ENCODE data around the gene FHOD3.

FHOD3 gene

DNA sequence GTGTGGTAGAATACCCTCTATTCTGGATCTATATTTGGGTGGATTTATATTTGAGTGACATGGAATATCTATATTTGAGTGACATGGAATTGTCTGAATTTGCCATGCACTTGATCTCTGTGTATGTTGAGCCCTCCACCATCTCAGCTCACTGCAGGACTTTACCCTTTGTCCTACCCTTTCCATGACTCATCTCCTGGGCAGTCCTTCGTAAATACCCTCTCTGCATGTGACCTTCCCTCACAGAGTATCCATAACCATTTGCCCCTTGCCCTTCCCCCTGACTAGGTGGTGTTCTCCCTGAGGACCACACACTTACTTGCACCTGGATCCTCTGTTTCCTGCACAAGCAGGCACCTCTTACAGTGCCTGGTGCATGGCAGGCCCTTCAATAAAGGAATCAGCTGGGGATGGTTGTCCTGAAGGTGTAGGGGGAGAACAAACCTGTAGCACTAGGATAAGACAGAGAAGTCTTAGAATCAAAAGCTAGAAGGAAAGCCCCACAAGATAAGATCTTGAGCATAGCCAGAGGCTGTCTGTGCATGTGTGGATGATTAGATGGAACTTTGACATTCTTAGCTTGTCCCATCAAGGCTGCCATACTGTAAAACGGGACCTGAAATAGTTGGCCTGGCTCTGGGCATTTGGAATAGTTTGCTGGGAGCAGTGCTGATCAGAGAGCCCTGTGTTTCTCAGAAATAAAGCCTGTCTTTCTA, 230.4 kb downstream of the FHOD3 start:
- H3K27ac Mint-ChIP-seq: no peak overlapping the region

DNA sequence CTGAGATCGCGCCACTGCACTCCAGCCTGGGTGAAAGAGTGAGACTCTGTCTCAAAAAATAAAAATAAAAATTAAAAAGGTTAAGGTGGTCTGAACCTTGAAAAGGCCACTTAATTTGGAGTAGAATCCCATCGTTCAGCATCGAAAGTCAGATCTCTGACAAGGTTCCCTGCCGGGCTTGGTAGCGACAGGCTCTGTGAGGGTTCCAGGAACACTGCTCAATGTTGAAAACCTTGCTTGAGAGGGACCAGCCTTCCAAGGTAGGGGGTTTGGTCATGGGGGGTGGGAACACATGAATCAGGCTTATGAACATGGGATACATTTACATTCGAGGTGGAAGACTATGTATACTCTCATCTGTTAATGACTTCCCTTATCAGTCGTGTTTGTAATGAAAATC, 232.2 kb downstream of the FHOD3 start:
- no peak overlapping the region for H3K27ac Mint-ChIP-seq
- H3K4me1 Mint-ChIP-seq (ENCODE audit: low read depth): no peaks in the 10 kb centered on the region
- no peaks in the 10 kb centered on the region for H3K9me3 Mint-ChIP-seq (ENCODE audit: low read depth)
- H3K36me3 Mint-ChIP-seq: no peaks in the 10 kb centered on the region
- H3K27me3 Mint-ChIP-seq: peaks cover 4% of the 10 kb centered on the region
- H3K4me3 Mint-ChIP-seq: no peak overlapping the region

More for the DNA sequence above, 230.4 kb downstream of the FHOD3 start:
- H3K27me3 Mint-ChIP-seq: peaks cover 4% of the 10 kb centered on the region
- H3K4me1 Mint-ChIP-seq (ENCODE audit: low read depth): no peaks in the 10 kb centered on the region
- H3K36me3 Mint-ChIP-seq: no peaks in the 10 kb centered on the region
- no peak overlapping the region for H3K4me3 Mint-ChIP-seq
- no peaks in the 10 kb centered on the region for H3K9me3 Mint-ChIP-seq (ENCODE audit: low read depth)

DNA sequence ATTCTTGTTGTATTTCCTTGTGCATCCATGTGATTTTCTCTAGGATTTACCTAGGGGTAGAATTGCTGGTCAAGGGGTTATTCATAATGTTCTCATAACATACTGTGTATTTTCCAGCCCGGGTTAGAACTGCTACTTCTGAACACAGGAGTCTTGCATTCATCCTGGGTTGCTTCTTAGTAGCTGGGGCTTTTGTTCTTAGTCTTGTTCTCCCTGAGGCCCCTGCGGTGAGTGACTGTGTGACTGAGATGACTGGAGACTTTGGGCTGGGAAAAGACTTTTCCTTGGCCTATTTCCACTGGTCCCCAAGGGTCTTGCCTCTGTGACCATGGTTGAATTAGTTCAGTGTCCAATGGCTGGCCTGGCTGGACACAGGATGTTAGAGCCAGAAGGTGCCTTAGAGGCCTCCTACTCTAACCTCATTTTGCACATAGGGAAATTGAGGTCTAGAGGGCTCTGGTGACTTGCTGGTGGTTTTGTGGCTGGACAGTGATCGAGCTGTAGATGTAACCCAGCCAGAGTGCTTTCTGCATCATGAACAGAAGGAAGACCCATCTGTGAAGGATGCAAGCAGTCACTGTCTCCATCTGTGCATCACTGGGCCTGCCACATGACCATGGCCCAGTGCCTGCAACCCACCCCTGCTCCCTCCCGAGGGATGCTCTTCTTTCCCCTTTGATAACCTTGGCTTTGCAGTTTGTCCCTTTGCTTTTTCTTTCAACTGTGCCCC, 233.3 kb downstream of the FHOD3 start:
- Mint-ChIP-seq H3K4me3 (no peak overlapping the region), H3K27ac (no peak overlapping the region), H3K27me3 (peaks cover 4% of the 10 kb centered on the region), H3K9me3 (ENCODE audit: low read depth) (no peaks in the 10 kb centered on the region), H3K4me1 (ENCODE audit: low read depth) (no peaks in the 10 kb centered on the region), H3K36me3 (no peaks in the 10 kb centered on the region)

DNA sequence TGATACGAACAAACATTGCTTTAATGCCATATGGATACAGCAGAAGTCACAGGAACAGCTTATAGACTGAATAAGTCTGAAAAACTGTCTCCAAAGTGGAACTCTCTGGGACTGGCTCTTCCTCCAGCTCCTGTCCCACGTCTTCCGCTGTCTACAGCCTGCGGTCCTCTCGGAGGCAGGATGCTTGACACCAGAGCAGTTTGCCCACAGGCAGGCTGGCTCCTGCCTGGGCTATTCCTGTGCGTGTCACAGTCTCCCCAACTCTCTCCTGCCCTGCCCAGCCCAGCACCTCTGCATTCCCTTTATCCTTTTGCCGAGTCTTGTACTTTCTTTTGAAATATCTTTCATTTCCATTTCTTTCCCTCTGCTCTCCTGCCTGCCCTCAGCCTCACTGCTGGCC, 234.1 kb downstream of the FHOD3 start:
- no peak overlapping the region for H3K4me3 Mint-ChIP-seq
- no peaks in the 10 kb centered on the region for H3K9me3 Mint-ChIP-seq (ENCODE audit: low read depth)

DNA sequence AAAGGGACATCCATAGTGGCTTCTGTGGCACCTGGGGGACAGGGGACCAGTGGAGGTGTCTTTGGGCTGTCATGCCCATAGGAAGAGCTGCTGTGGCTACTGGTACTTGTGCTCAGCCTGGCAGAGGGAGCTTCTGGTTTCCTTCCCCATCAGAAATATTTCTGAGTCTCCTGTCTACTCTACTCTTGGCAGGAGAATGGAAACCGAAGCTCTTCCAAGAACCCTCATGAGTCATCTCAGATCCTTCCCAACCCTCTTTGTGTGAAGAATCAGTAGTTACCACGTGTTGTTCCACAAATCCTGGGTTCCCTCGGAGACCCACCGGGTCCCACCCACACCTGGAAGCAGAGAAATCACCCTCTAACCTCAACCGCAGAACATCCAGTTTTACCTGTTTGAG, 234.9 kb downstream of the FHOD3 start:
- Mint-ChIP-seq H3K9me3 (ENCODE audit: low read depth) (no peaks in the 10 kb centered on the region), H3K36me3 (no peaks in the 10 kb centered on the region), H3K27ac (no peak overlapping the region), H3K4me3 (no peak overlapping the region), H3K27me3 (peaks cover 4% of the 10 kb centered on the region), H3K4me1 (ENCODE audit: low read depth) (no peaks in the 10 kb centered on the region)

More for the DNA sequence above, 234.1 kb downstream of the FHOD3 start:
- H3K27me3 Mint-ChIP-seq: peaks cover 4% of the 10 kb centered on the region
- H3K27ac Mint-ChIP-seq: no peak overlapping the region
- no peaks in the 10 kb centered on the region for H3K4me1 Mint-ChIP-seq (ENCODE audit: low read depth)
- no peaks in the 10 kb centered on the region for H3K36me3 Mint-ChIP-seq

DNA sequence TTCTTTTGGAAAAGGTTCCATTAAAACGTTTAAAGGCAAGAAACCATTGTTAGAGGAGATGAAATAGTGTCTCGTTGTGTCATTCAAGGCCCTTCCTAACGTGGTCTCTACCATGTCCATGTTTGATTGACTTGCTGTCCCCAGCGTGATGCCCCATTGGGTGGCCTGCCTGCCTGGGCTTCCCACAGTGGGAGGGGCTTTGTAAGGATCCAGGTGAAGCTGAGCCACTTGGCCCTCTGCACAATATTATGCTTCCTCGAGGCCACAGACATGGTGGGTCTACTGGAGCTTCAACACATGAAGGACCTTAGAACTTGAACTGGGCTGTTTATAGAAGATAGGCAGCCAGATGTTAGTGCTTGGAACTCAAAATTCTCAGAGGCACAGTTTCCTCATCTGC, 235.3 kb downstream of the FHOD3 start:
- H3K9me3 Mint-ChIP-seq (ENCODE audit: low read depth): no peaks in the 10 kb centered on the region
- H3K36me3 Mint-ChIP-seq: no peaks in the 10 kb centered on the region
- no peak overlapping the region for H3K4me3 Mint-ChIP-seq
- H3K27me3 Mint-ChIP-seq: peaks cover 4% of the 10 kb centered on the region
- no peak overlapping the region for H3K27ac Mint-ChIP-seq
- no peaks in the 10 kb centered on the region for H3K4me1 Mint-ChIP-seq (ENCODE audit: low read depth)

DNA sequence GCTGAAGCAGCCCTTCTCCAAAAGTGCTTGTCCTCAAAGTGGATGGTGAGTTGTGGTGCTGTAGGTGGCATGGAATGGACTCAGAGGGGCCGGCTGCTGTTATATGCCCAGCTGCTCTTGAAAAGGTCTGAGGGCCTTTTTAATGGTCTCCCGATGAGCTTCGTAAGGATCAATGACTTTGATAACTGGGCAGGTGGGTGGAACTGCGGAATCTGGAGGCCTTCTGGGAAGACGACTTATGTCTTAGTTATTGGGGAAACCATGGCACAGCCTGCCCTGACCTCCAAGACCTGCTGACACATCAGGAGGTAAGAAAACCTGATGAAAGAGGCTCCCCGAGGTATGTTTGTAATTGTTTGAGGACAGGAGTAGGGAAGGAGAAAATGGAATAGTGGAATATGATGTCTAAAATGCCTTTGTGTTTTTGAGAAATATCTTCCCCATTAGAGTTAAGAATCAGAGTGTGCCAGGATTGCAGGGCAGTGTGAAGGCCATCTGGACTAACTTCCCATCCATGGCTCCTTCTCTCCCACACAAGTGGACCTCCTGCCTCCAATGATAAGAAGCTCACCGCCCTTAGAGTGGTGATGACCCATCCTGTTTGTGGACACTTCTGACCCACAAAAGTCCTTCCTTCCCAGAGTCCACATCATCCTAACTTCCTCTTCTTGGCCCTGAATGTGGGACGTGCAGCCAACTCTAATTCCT, 236.1 kb downstream of the FHOD3 start:
- H3K4me3 Mint-ChIP-seq: no peak overlapping the region
- no peaks in the 10 kb centered on the region for H3K9me3 Mint-ChIP-seq (ENCODE audit: low read depth)
- H3K4me1 Mint-ChIP-seq (ENCODE audit: low read depth): no peaks in the 10 kb centered on the region
- no peaks in the 10 kb centered on the region for H3K36me3 Mint-ChIP-seq
- no peak overlapping the region for H3K27ac Mint-ChIP-seq
- peaks cover 4% of the 10 kb centered on the region for H3K27me3 Mint-ChIP-seq

DNA sequence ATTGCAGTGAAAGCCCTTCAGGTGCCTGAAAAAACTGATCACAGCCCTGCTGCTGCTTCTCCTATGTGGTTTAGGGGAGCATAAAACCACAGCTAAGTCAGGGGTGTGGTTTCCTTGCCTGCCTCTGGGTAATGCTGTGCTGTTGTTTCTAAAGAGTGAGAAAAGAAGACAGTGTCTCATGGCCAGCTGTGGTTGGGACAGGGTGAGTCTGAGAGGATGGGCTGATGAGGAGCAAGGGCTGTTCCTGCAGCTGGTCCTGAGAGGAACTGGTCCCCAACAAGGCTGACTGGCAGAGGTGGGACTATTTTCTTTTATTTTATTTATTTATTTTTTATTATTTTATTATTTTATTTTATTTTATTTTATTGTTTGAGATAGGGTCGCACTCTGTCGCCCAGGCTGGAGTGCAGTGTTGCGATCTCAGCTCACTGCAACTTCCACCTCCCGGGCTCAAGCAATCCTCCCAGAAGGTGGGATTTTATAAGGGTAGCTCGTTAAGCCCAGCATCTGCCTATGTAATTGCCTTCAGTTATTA, 236.7 kb downstream of the FHOD3 start:
- Mint-ChIP-seq H3K27ac (no peak overlapping the region), H3K4me3 (no peak overlapping the region), H3K4me1 (ENCODE audit: low read depth) (no peaks in the 10 kb centered on the region), H3K36me3 (no peaks in the 10 kb centered on the region), H3K9me3 (ENCODE audit: low read depth) (no peaks in the 10 kb centered on the region), H3K27me3 (peaks cover 4% of the 10 kb centered on the region)

DNA sequence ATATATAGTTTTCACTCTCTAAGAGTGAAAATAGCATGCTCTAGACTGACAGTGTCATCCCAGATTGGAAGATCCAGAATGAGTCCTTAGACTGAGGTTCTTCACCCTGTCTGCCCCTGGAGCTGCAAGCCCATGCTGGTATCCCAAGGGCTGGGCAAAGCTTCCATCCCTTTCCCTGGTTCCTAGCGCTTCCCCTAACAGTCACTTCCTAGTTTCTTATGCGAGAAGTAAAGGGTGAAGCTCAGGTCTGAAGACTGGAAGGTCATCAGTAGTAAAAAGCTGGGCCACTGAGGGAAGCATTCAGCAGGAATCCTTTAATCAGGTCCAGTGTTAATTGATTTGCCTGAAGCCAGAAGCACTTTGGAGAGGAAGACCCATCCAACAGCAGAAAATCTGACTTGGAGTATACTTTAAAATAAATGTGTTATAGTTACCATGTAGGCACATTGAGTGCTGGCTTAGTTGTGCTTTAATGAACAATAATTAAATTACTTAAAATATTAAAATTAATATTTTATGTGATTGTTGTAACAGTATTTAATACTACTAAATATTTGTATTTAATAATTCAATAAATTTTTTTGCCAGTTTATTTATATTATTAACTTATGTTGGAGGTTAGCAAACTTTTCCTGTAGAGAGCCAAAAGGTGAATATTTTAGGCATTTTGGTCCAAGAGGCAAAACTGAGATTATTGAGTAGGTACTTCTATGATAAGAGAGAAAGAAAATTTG, 237.9 kb downstream of the FHOD3 start:
- Mint-ChIP-seq H3K4me1 (ENCODE audit: low read depth) (no peaks in the 10 kb centered on the region), H3K27ac (no peak overlapping the region), H3K36me3 (no peaks in the 10 kb centered on the region), H3K27me3 (peaks cover 3% of the 10 kb centered on the region), H3K9me3 (ENCODE audit: low read depth) (no peaks in the 10 kb centered on the region), H3K4me3 (no peak overlapping the region)

DNA sequence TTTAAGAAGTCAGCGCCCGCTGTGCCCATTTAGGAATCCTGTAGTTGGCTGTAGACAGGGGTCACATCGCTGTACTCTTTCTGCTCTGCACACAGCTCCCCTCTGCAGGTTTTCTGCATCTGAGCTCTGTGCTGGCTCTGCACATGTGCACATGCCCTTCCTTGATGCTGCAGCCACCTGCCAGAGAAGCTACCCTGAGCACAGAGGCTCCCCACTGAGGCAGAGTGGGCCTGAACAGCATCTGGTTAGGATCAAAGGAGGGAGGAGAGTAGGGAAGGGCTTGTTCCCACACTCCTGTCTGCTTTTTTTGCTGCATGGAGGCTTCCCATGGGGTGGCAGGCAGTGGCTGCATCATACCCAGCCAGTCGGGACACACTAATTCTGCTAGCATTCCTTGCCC, 238.9 kb downstream of the FHOD3 start:
- Mint-ChIP-seq H3K36me3 (no peaks in the 10 kb centered on the region), H3K4me3 (no peak overlapping the region), H3K9me3 (ENCODE audit: low read depth) (no peaks in the 10 kb centered on the region), H3K27me3 (peaks cover 3% of the 10 kb centered on the region), H3K27ac (no peak overlapping the region), H3K4me1 (ENCODE audit: low read depth) (no peaks in the 10 kb centered on the region)

DNA sequence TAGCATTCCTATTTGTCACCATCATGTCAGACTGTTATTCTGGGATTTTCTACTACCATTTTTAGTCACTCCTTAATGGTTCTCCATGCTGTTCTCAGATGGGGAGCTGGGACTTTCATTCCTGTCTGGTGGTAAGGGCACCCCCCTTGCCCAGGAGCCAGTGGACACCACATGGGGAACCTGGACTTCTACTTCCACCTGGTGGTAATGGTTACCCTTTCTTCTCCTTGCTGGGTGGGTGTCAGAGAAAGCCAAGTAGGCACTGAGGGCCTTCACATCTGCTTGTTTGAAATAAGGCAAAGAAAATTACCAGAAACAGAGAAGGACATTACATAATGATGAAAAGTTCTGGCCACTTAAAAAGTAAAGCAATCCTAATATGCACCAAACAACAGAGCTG, 239.8 kb downstream of the FHOD3 start:
- Mint-ChIP-seq H3K36me3 (no peaks in the 10 kb centered on the region), H3K9me3 (ENCODE audit: low read depth) (no peaks in the 10 kb centered on the region), H3K27ac (no peak overlapping the region), H3K4me3 (no peak overlapping the region), H3K4me1 (ENCODE audit: low read depth) (no peaks in the 10 kb centered on the region), H3K27me3 (peaks cover 3% of the 10 kb centered on the region)

DNA sequence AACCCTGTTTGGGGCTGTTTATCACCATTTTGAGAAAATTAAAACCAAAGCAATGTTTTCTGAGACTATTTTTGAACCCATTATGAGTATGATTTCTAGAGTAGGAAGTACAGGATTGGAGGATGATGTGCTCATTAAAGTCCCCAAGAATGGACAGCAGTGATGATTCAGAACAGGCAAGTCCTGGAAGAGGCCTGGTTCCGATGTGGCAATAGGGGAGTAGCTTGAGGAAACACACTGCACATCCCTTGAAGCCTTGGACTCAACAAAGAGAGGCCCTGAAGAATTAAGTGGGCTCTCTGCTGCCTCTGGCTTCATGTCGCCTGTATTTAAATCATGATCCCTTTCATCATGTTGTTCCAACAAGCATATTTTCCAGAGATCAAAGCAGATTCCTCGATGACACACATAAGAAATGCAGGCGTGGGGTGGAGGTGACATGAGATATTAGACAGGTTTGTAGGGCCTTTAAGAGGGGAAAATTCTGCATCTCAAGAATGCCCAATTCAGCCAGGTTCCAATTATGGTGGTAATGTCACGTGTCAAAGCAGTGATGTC, 242.2 kb downstream of the FHOD3 start:
- Mint-ChIP-seq H3K9me3 (ENCODE audit: low read depth) (no peaks in the 10 kb centered on the region), H3K27me3 (peaks cover 3% of the 10 kb centered on the region), H3K4me1 (ENCODE audit: low read depth) (no peaks in the 10 kb centered on the region), H3K36me3 (no peaks in the 10 kb centered on the region), H3K27ac (no peak overlapping the region), H3K4me3 (no peak overlapping the region)

DNA sequence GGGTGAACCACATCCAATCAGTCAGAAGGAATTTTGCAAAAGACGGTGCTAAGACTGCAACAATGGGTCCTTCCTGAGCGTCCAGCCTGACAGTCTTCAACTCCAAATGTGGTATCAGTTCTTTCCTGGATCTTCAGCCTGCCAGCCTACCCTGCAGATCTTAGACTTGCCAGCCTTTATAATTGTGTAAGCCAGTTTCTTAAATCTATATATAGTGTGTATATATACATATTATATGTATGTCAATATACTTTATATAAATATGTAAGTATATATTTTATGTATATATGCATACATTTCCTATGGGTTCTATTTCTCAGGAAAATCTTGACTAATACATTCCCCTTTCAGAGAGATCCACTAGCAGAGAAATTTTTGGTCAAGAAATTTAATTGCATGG, 245.5 kb downstream of the FHOD3 start:
- Mint-ChIP-seq H3K4me3 (no peak overlapping the region), H3K27ac (no peak overlapping the region), H3K36me3 (no peaks in the 10 kb centered on the region), H3K27me3 (peaks cover 3% of the 10 kb centered on the region), H3K9me3 (ENCODE audit: low read depth) (no peaks in the 10 kb centered on the region), H3K4me1 (ENCODE audit: low read depth) (no peaks in the 10 kb centered on the region)

DNA sequence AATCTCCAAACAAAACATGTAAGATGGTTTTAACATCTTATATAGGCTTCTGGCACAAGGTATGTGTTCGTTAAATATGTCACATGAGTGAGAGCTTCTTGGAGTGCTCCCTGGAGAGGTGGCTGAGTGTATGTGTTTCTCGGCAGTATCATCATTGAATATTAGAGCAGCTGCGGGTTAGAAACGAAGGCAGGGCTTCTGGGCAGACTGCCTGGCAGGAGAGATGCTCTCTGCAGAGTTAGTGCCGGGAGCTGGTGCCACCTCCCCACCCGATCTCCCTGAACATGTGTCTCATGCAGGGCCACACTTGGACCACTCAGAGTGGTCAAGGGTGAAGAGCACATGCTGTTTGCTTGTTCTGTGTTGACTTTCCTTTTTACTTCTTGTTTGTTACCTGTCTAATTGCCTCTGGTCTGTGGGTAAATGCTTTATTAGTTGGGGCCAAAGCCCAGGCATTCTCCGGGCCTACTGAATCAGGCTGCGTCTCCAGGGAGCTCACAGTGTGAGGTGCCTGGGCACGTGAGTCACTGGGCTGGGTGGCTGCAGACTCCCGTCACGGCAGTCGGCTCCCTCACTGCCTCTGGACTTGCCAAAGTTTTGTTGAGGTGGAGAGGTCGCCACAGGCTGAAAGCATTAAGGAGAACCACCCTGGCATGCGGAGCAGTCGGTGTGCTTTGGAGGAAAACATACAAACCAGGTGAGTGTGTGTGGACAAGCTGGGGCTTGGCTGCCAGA, 246.6 kb downstream of the FHOD3 start:
- Mint-ChIP-seq H3K36me3 (no peaks in the 10 kb centered on the region), H3K27me3 (peaks cover 3% of the 10 kb centered on the region), H3K27ac (no peak overlapping the region), H3K9me3 (ENCODE audit: low read depth) (peaks cover 4% of the 10 kb centered on the region), H3K4me3 (no peak overlapping the region), H3K4me1 (ENCODE audit: low read depth) (no peaks in the 10 kb centered on the region)
